Peyer's patch (tissue), 4 donors: ENCODE results near the gene PEF1. TPM values are rescaled to one million over a fixed set of nuclear protein-coding genes. Genes with fewer than 3 reads are reported as not detected.

ENCODE experiments used
- DNase-seq, 3 donors: peaks; one replicate each; pipeline ENCODE4 v3.0.0-alpha.2; 2017 to 2019
- H3K27ac ChIP-seq, 4 donors: fragments of 200-600 bp; sonication (generic); one replicate each; pipeline ENCODE4 v1.5.1; 2016 to 2019
- H3K27me3 ChIP-seq, 2 donors: fragments of 200-600 bp; sonication (generic); one replicate each; pipeline ENCODE4 v1.5.1; 2019
- H3K36me3 ChIP-seq, 3 donors: fragments of 200-600 bp; sonication (generic); one replicate each; pipeline ENCODE4 v1.5.1; 2016 to 2019
- H3K4me1 ChIP-seq, 4 donors: fragments of 200-600 bp; sonication (generic); one replicate each; pipeline ENCODE4 v1.5.1; 2016 to 2019
- H3K4me3 ChIP-seq, 4 donors: fragments of 200-600 bp; sonication (generic); 1 replicate in 3 of 4; 2 replicates in 1 of 4; pipeline ENCODE4 v1.5.1; 2016 to 2019; ENCODE audit warnings: mild to moderate bottlenecking in 1 of 4
- H3K9me3 ChIP-seq, 4 donors: fragments of 200-600 bp; sonication (generic); one replicate each; pipeline ENCODE4 v1.5.1; 2016 to 2019; ENCODE audit warnings: mild to moderate bottlenecking in 1 of 4
- CTCF ChIP-seq, 6 experiments: fragments of 450-650 bp in 4 of 6; fragments of 200-600 bp in 2 of 6; sonication (generic) in 1 of 6; IDR thresholded peaks; one replicate each; pipeline ENCODE4 v1.5.1; 2017 to 2019; ENCODE audit warnings: antibody characterized with exemption in 6 of 6, mild to moderate bottlenecking in 3 of 6, moderate library complexity in 1 of 6
- POLR2A ChIP-seq, 2 donors: fragments of 450-650 bp; IDR thresholded peaks; one replicate each; pipeline ENCODE4 v1.5.1; 2017; ENCODE audit warnings: antibody characterized with exemption in 2 of 2, mild to moderate bottlenecking in 2 of 2, moderate library complexity in 2 of 2
- total RNA-seq, 4 donors: library from RNA; depleted of rRNA; stranded (reverse); fragments of >200 nt; gene quantifications; one replicate each; pipeline ENCODE4 v1.1.0, GENCODE V29; 2016

PEF1 gene
- 100 to 1,000 TPM in 1 of 4 donors, 10 to 100 TPM in 3; 49.5 to 116 (median 59.8) TPM for total RNA-seq

DNA sequence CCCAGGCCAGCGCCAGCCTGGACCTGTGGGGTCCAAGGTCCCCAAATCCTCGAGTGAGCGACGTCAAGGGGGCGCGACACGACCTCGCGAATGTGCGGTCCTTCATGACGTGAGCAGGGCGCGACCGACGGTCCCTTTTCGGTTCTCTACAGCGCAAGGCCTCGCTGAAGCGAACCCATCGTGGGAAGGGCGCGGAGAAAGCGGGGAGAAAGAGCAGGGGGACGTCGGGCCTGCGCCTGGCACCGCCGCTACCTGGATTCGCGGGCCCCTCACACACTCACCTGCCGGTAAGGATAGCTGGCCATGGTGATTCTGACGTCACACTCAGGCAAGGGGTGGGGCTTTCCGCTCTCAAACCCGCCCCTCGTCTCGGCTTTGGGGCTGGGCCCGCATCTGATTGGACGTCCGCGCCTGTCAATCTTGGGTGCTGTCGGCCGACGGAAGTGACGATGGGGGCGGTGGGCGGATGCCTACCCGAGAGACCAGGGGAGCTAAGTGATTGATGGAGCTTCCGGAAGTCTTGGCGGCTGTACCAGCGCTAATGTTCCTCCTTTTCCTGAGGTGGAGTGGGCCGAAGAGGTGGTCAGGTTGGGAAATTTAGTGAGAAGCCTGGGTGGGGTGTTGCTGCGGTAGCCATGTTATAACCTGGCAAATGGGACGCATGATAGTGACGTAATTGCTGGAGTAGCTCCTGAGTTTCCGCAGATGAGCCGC is at the start of gene PEF1:
TSS of gene PEF1 (minus strand) at position 317 of the 714 bp plus-strand sequence. CDS start at position 305, 12 bp downstream.
- peak; percentile 46 to 79 for TF ChIP-seq POLR2A (IDR thresholded peaks at IDR 0.05)
- TF ChIP-seq CTCF (IDR thresholded peaks at IDR 0.05): peak in 2 of 6 experiments; percentile 10
- H3K27me3 ChIP-seq: no peaks in the 10 kb centered on the region
- H3K9me3 ChIP-seq: no peaks in the 10 kb centered on the region
- H3K4me3 ChIP-seq: peak within 1 kb of the TSS; percentile 69 to 87 (median 82)
- peaks cover 0 to 30% (median 6%) of the 10 kb centered on the region in 4 donors for H3K4me1 ChIP-seq
- DNase-seq: peak; percentile 99 to 100 (median 100)
- peak within 1 kb of the TSS; percentile 91 to 97 (median 96) for H3K27ac ChIP-seq
- H3K36me3 ChIP-seq: no peaks in the 10 kb centered on the region

DNA sequence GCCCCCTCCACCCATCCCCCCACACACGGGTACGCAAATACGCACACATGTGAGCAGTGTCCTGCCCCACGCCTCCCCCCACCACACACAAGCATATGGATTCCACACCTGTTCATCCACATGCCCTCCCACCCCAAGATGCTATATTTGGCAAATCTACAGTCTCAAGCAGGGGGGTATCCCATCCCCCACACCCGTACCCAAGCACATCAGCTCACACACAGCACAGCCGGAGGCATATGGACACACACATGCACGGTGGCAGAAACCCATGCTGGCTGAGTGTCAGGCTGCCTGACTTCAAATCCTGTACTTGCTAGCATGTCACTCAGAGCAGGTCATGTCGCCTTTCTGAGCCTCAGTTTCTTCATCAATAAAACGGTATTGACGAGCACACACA is 48.6 kb upstream of the PEF1 start:
- Histone ChIP-seq H3K36me3 (no peaks in the 10 kb centered on the region), H3K4me3 (no peak overlapping the region), H3K9me3 (no peaks in the 10 kb centered on the region), H3K4me1 (peaks cover 0 to 5% (median 0%) of the 10 kb centered on the region in 4 donors), H3K27me3 (no peaks in the 10 kb centered on the region), H3K27ac (no peak overlapping the region)
- no peak for TF ChIP-seq POLR2A (IDR thresholded peaks at IDR 0.05)
- TF ChIP-seq CTCF (IDR thresholded peaks at IDR 0.05): no peak
- DNase-seq: no peak

DNA sequence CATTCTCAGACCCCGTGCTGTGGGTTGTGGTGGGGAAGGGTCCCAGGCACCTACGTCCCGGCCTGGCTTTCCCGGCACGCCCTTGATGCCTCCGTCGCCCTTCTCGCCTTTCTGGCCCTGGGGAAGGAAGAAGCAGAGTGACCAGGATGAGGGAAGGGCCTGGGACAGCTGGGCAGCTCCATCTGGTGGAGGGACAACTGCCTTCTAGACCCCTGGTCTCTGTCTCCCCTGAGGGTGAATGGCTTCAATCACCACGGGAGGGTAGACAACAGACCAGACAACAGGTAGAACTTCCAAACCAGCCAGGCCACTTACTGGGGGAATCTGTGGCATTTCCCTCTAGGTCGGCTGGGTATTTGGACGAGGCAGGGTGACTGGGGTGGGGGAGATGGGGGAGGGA is 47.3 kb upstream of the PEF1 start:
- TF ChIP-seq POLR2A (IDR thresholded peaks at IDR 0.05) (no peak), CTCF (IDR thresholded peaks at IDR 0.05) (no peak)
- H3K9me3 ChIP-seq: no peaks in the 10 kb centered on the region
- no peak overlapping the region for H3K27ac ChIP-seq
- peaks cover 0 to 5% (median 0%) of the 10 kb centered on the region in 4 donors for H3K4me1 ChIP-seq
- no peak for DNase-seq
- H3K4me3 ChIP-seq: no peak overlapping the region
- no peaks in the 10 kb centered on the region for H3K36me3 ChIP-seq
- H3K27me3 ChIP-seq: no peaks in the 10 kb centered on the region

GRCh38 chr1:31691446-31691845 is 46.8 kb upstream of the PEF1 start:
- no peaks in the 10 kb centered on the region for H3K36me3 ChIP-seq
- peaks cover 0 to 5% (median 0%) of the 10 kb centered on the region in 4 donors for H3K4me1 ChIP-seq
- no peaks in the 10 kb centered on the region for H3K9me3 ChIP-seq
- H3K27ac ChIP-seq: no peak overlapping the region
- H3K27me3 ChIP-seq: no peaks in the 10 kb centered on the region
- no peak overlapping the region for H3K4me3 ChIP-seq
- TF ChIP-seq POLR2A (IDR thresholded peaks at IDR 0.05) (no peak), CTCF (IDR thresholded peaks at IDR 0.05) (no peak)
- DNase-seq: no peak

- DNase-seq: no peak
These were observed 46.2 kb upstream of the PEF1 start for GRCh38 chr1:31690921-31691320.

GRCh38 chr1:31689854-31690253 is 45.2 kb upstream of the PEF1 start:
- H3K4me3 ChIP-seq: no peak overlapping the region

More at GRCh38 chr1:31690921-31691320, 46.2 kb upstream of the PEF1 start:
- Histone ChIP-seq H3K4me3 (no peak overlapping the region), H3K36me3 (peaks cover 0 to under 1% (median 0%) of the 10 kb centered on the region in 3 donors), H3K27ac (no peak overlapping the region), H3K27me3 (no peaks in the 10 kb centered on the region), H3K4me1 (peaks cover 0 to 5% (median 0%) of the 10 kb centered on the region in 4 donors), H3K9me3 (no peaks in the 10 kb centered on the region)
- no peak for TF ChIP-seq POLR2A (IDR thresholded peaks at IDR 0.05)

More at GRCh38 chr1:31689854-31690253, 45.2 kb upstream of the PEF1 start:
- Histone ChIP-seq H3K27ac (no peak overlapping the region), H3K9me3 (no peaks in the 10 kb centered on the region), H3K4me1 (peaks cover 0 to 5% (median 0%) of the 10 kb centered on the region in 4 donors), H3K27me3 (no peaks in the 10 kb centered on the region), H3K36me3 (peaks cover 0 to 5% (median 0%) of the 10 kb centered on the region in 3 donors)
- no peak for TF ChIP-seq CTCF (IDR thresholded peaks at IDR 0.05)
- TF ChIP-seq POLR2A (IDR thresholded peaks at IDR 0.05): no peak
- DNase-seq: no peak
